GM18951 (cell line): Measurements from ENCODE around the gene C14orf132.

Source experiments
- POLR2A ChIP-seq: IDR thresholded peaks from 4 replicates; pipeline ENCODE4 v1.6.1; 2011; ENCODE audit warnings: mild to moderate bottlenecking; ENCODE audit not compliant: insufficient read length, insufficient read depth; ENCODE audit errors: extremely low read depth
- in situ Hi-C: fragments of 300-500 bp; cut with MboI; formaldehyde crosslinking; loops from one replicate; pipeline ENCODE4 v1.12.0; 2022; ENCODE audit warnings: low sequenced_read_pairs, mixed read lengths, inconsistent platforms; ENCODE audit not compliant: unreplicated experiment

C14orf132 gene

GRCh38 chr14:96125536-96125935, 86.4 kb downstream of the C14orf132 start:
- TF ChIP-seq POLR2A = no peak
- in situ Hi-C loops = no loop called here

GRCh38 chr14:96126339-96126782, 87.2 kb downstream of the C14orf132 start:
- TF ChIP-seq POLR2A = no peak
- in situ Hi-C loops = no loop called here

GRCh38 chr14:96126783-96127271, 87.7 kb downstream of the C14orf132 start:
- in situ Hi-C loops = no loop called here

GRCh38 chr14:96129128-96129736, 90.1 kb downstream of the C14orf132 start:
- TF ChIP-seq POLR2A = no peak
- in situ Hi-C loops = no loop called here

More at GRCh38 chr14:96126783-96127271, 87.7 kb downstream of the C14orf132 start:
- TF ChIP-seq POLR2A = no peak

- in situ Hi-C loops = no loop called here
Measured at GRCh38 chr14:96130391-96130790, 91.2 kb downstream of the C14orf132 start.

GRCh38 chr14:96130854-96131253, 91.7 kb downstream of the C14orf132 start:
- in situ Hi-C loops = no loop called here
- no peak for TF ChIP-seq POLR2A

More at GRCh38 chr14:96130391-96130790, 91.2 kb downstream of the C14orf132 start:
- no peak for TF ChIP-seq POLR2A

GRCh38 chr14:96131836-96132235, 92.7 kb downstream of the C14orf132 start:
- in situ Hi-C loops = no loop called here
- TF ChIP-seq POLR2A = no peak

- no peak for TF ChIP-seq POLR2A
- in situ Hi-C loops = no loop called here
Measured at GRCh38 chr14:96134508-96134907, 95.3 kb downstream of the C14orf132 start.

- in situ Hi-C loops = no loop called here
- TF ChIP-seq POLR2A = no peak
Measured at GRCh38 chr14:96135285-96135684, 96.1 kb downstream of the C14orf132 start.

- no peak for TF ChIP-seq POLR2A
- in situ Hi-C loops = no loop called here
Measured at GRCh38 chr14:96136371-96137005, 97.3 kb downstream of the C14orf132 start.

- no peak for TF ChIP-seq POLR2A
- in situ Hi-C loops = no loop called here
Measured at GRCh38 chr14:96138241-96138640, 99.1 kb downstream of the C14orf132 start.

GRCh38 chr14:96139169-96139568, 100.0 kb downstream of the C14orf132 start:
- TF ChIP-seq POLR2A = no peak
- in situ Hi-C loops = no loop called here

GRCh38 chr14:96139879-96140278, 100.7 kb downstream of the C14orf132 start:
- in situ Hi-C loops = no loop called here
- no peak for TF ChIP-seq POLR2A

- in situ Hi-C loops = no loop called here
- TF ChIP-seq POLR2A = no peak
Measured at GRCh38 chr14:96140952-96141351, 101.8 kb downstream of the C14orf132 start.
